Activated CD4-positive, alpha-beta memory T cell treated with anti-CD3 and anti-CD28 coated beads, Interleukin-2, amount 10 ng/mL, durations not matched to agents 7 days and 5 days (primary cell): ENCODE data around the gene FAM151B. TPM values are rescaled to one million over a fixed set of nuclear protein-coding genes. Genes with fewer than 3 reads are reported as not detected.
A peak's percentile ranks its signal among the peaks of the same experiment; 100 is the strongest.
"Not testable (repeated sequence)": the region's sequence is repeated elsewhere in the genome, so short reads cannot be mapped to it uniquely, and the experiment has no call there.

Experiments
- CTCF ChIA-PET: fragments of 350-600 bp; sonication (Branson Sonifier 250); formaldehyde crosslinking; loops from one replicate; lab custom pipeline; 2021; ENCODE audit warnings: antibody characterized with exemption, inconsistent platforms; lab: Charles Lee
- POLR2A ChIA-PET: fragments of 350-600 bp; sonication (Branson Sonifier 250); formaldehyde crosslinking; loops from one replicate; lab custom pipeline; 2021; ENCODE audit warnings: antibody characterized with exemption; lab: Charles Lee
- DNase-seq: peaks from one replicate; pipeline ENCODE4 v3.0.0-alpha.2; 2020
- H3K27ac Mint-ChIP-seq: one replicate; pipeline ENCODE4 v1.8.0; 2021; ENCODE audit warnings: mild to moderate bottlenecking, mixed read lengths
- H3K27me3 Mint-ChIP-seq: one replicate; pipeline ENCODE4 v1.8.0; 2021; ENCODE audit warnings: mixed read lengths
- H3K36me3 Mint-ChIP-seq: one replicate; pipeline ENCODE4 v1.8.0; 2021; ENCODE audit warnings: low read depth, mixed read lengths
- H3K4me1 Mint-ChIP-seq: one replicate; pipeline ENCODE4 v1.8.0; 2021; ENCODE audit warnings: mixed read lengths
- H3K4me3 Mint-ChIP-seq: one replicate; pipeline ENCODE4 v1.8.0; 2021; ENCODE audit warnings: mild to moderate bottlenecking, mixed read lengths
- H3K9me3 Mint-ChIP-seq: one replicate; pipeline ENCODE4 v1.8.0; 2021; ENCODE audit warnings: mixed read lengths
- total RNA-seq, 2 experiments: library from RNA; stranded (reverse); gene quantifications; one replicate each; pipeline ENCODE4 v1.2.3, GENCODE V29; 2021

Gene FAM151B
- total RNA-seq: under 1 TPM in 1 of 2 experiments, not detected in 1; 0.28 TPM

- H3K4me1 Mint-ChIP-seq: peaks cover 22% of the 10 kb centered on the region
- ChIA-PET CTCF (interaction anchor here (1.7 to 2.2 kb wide), 3 partner anchors 10 to 184 kb away, joined by 4 to 7 read pairs (median 5); no protein-coding TSS in a partner anchor), POLR2A (interaction anchor here (0.9 to 1.0 kb wide), 3 partner anchors 47 to 181 kb away, joined by 3 read pairs; no protein-coding TSS in a partner anchor)
- DNase-seq: peak; percentile 71
- peak within 1 kb of the TSS; percentile 64 for H3K4me3 Mint-ChIP-seq
- no peaks in the 10 kb centered on the region for H3K9me3 Mint-ChIP-seq
- H3K27me3 Mint-ChIP-seq: peaks cover 30% of the 10 kb centered on the region
- H3K36me3 Mint-ChIP-seq: peaks cover 6% of the 10 kb centered on the region
- no peak within 1 kb of the TSS for H3K27ac Mint-ChIP-seq
These were observed at the start of gene FAM151B for GRCh38 chr5:80487829-80488721. FAM151B (plus strand) TSS chr5:80488100; CDS start chr5:80488124, 24 bp downstream.

DNA sequence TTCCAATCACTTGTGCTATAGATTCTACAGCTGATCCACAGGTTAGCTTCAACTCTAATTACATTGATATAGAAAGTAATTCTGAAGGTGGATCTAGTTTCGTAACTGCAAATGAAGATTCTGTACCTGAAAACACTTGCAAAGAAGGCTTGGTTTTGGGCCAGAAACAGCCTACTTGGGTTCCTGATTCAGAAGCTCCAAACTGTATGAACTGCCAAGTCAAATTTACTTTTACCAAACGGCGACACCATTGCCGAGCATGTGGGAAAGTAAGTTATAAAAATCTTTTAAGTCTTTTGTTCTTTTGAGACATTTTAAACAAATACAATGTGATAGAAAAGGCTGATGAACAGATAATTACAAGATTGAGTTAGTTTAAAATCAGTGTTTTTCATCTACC lies 49.2 kb upstream of the FAM151B start:
- Mint-ChIP-seq H3K27me3 (no peaks in the 10 kb centered on the region), H3K36me3 (peaks cover 15% of the 10 kb centered on the region), H3K27ac (no peak overlapping the region), H3K4me3 (no peak overlapping the region), H3K9me3 (no peaks in the 10 kb centered on the region), H3K4me1 (no peaks in the 10 kb centered on the region)
- CTCF ChIA-PET: no interaction called here
- POLR2A ChIA-PET: no interaction called here
- no peak for DNase-seq

GRCh38 chr5:80439213-80439612 lies 48.7 kb upstream of the FAM151B start:
- H3K4me1 Mint-ChIP-seq: no peaks in the 10 kb centered on the region
- no peak for DNase-seq
- H3K27ac Mint-ChIP-seq: no peak overlapping the region
- peaks cover 15% of the 10 kb centered on the region for H3K36me3 Mint-ChIP-seq
- no peaks in the 10 kb centered on the region for H3K27me3 Mint-ChIP-seq
- no peak overlapping the region for H3K4me3 Mint-ChIP-seq
- no peaks in the 10 kb centered on the region for H3K9me3 Mint-ChIP-seq
- POLR2A ChIA-PET: no interaction called here
- CTCF ChIA-PET: no interaction called here

DNA sequence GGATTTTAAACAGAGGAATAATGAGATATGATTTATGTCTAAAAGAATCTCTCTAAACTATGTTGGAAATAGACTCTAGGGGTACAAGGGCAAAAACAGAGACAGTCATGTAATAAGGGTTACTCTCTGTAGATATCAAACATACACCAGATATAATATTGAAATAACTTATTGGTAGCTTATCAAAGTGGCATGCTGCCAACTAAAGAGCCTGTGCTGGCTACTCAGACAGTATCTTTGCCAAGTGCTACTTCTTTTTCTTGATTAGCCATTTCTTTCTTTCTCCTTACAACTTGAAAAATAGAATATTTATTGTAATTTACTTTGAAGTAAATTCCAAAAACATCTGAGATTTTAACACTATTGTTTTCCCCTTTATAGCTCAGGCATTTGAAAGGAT lies 45.2 kb upstream of the FAM151B start:
- H3K9me3 Mint-ChIP-seq: no peaks in the 10 kb centered on the region
- no peaks in the 10 kb centered on the region for H3K27me3 Mint-ChIP-seq
- H3K4me1 Mint-ChIP-seq: no peaks in the 10 kb centered on the region
- H3K36me3 Mint-ChIP-seq: no peaks in the 10 kb centered on the region
- H3K4me3 Mint-ChIP-seq: no peak overlapping the region
- ChIA-PET POLR2A (no interaction called here), CTCF (interaction anchor here (1.4 kb wide), 1 partner anchor 11 kb away, joined by 3 read pairs; no protein-coding TSS in a partner anchor)
- DNase-seq: no peak
- no peak overlapping the region for H3K27ac Mint-ChIP-seq

- Mint-ChIP-seq H3K36me3 (peaks cover 13% of the 10 kb centered on the region), H3K27ac (no peak overlapping the region), H3K9me3 (no peaks in the 10 kb centered on the region), H3K27me3 (no peaks in the 10 kb centered on the region), H3K4me1 (no peaks in the 10 kb centered on the region), H3K4me3 (no peak overlapping the region)
- ChIA-PET POLR2A (no interaction called here), CTCF (interaction anchor here (1.2 to 1.5 kb wide), 2 partner anchors 10 to 34 kb away, joined by 3 to 5 read pairs; partner anchors contain the start of gene FAM151B)
- DNase-seq: no peak
These were observed 34.5 kb upstream of the FAM151B start for GRCh38 chr5:80453366-80453765.

DNA sequence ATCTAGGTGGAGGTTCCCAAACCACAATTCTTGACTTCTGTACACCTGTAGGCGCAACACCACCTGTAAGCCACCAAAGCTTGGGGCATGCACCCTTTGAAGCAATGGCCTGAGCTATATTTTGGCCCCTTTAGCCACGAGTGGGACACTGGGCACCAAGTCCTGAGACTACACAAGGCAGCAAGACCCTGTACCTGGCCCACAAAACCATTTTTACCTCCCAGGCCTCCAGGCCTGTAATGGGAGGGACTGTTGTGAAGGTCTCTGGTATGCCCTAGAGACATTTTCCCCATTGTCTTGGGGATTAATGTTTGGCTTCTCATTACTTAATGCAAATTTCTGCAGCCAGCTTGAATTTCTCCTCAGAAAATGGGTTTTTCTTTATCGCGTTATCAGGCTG lies 24.6 kb upstream of the FAM151B start:
- POLR2A ChIA-PET: no interaction called here
- Mint-ChIP-seq H3K27me3 (no peaks in the 10 kb centered on the region), H3K27ac (no peak overlapping the region), H3K4me3 (no peak overlapping the region), H3K4me1 (no peaks in the 10 kb centered on the region), H3K9me3 (peaks cover 23% of the 10 kb centered on the region), H3K36me3 (peaks cover 47% of the 10 kb centered on the region)
- CTCF ChIA-PET: no interaction called here
- DNase-seq: no peak

DNA sequence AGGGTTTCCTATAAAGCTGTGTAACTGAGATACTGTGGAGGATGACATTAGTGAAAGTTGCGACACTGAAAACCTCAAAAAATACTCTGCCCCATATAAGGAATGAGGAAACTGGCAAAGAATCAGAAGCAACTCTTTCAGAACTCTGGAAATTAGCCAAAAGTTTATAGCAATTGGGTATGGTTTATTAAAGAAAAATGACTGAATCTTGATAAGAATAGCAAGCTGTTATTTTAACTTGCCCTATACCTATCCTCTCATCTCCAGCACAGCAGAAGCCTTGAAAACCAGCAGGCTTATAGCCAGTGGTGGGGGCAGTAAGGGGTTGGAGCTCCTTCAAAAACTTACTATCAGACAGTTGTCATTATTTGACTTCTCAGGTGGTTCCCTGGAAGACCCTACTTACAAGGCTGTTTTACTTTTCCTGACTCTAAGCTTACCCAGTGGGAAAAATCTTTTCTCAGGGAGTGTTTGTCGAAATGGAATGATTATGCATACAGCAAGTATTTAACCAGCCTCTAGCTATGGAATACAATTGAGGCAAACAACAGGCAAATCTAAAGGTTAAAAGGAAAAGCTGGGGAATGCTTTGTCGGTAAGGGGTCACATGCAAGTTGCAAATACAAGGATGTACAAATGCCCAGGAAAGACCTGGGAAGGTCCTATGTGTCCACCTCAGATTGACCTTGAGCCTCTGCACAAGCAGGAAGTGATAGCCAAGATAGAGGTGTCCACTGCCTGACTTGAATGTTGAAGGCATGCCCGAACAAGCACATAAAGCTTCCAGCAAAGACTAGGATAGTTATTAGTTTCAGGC lies 21.0 kb upstream of the FAM151B start:
- Mint-ChIP-seq H3K9me3 (peaks cover 35% of the 10 kb centered on the region), H3K36me3 (peaks cover 46% of the 10 kb centered on the region), H3K27me3 (no peaks in the 10 kb centered on the region), H3K4me1 (no peaks in the 10 kb centered on the region), H3K27ac (no peak overlapping the region), H3K4me3 (no peak overlapping the region)
- ChIA-PET CTCF (no interaction called here), POLR2A (no interaction called here)
- no peak for DNase-seq

- Mint-ChIP-seq H3K27me3 (no peaks in the 10 kb centered on the region), H3K36me3 (peaks cover 37% of the 10 kb centered on the region), H3K4me3 (no peak overlapping the region), H3K27ac (no peak overlapping the region), H3K9me3 (peaks cover 27% of the 10 kb centered on the region), H3K4me1 (no peaks in the 10 kb centered on the region)
- POLR2A ChIA-PET: no interaction called here
- DNase-seq: no peak
- CTCF ChIA-PET: no interaction called here
These were observed 19.8 kb upstream of the FAM151B start for GRCh38 chr5:80468131-80468530.

DNA sequence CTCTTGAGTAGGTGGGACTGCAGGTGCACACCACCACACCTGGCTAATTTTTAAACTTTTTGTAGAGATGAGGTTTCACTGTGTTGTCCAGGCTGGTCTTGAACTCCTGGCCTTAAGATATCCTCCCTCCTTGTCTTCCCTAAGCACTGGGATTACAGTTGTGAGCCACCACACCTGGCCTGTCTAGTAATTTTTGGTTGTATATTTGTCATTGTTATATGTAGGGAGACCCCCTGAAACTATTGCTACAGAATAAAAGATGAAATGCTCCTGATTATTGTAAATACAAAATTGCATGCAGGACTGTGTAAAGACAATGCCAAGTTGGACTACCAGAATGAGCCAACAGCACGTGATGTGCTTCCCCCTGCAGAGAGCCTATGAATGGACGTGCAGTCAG lies 17.3 kb upstream of the FAM151B start:
- H3K27ac Mint-ChIP-seq, POLR2A ChIA-PET, DNase-seq, H3K4me3 Mint-ChIP-seq, H3K4me1 Mint-ChIP-seq, H3K27me3 Mint-ChIP-seq: not testable (repeated sequence)
- peaks cover 15% of the 10 kb centered on the region for H3K9me3 Mint-ChIP-seq
- CTCF ChIA-PET: interaction anchor here (2.1 kb wide), 1 partner anchor 11 kb away, joined by 5 read pairs; no protein-coding TSS in a partner anchor
- peaks cover 40% of the 10 kb centered on the region for H3K36me3 Mint-ChIP-seq

- no peak for DNase-seq
- Mint-ChIP-seq H3K4me3 (no peak overlapping the region), H3K27ac (no peak overlapping the region), H3K4me1 (no peaks in the 10 kb centered on the region), H3K36me3 (peaks cover 28% of the 10 kb centered on the region), H3K27me3 (no peaks in the 10 kb centered on the region), H3K9me3 (peaks cover 10% of the 10 kb centered on the region)
- POLR2A ChIA-PET: no interaction called here
- CTCF ChIA-PET: no interaction called here
These were observed 13.0 kb upstream of the FAM151B start for GRCh38 chr5:80474929-80475328.

GRCh38 chr5:80479713-80480112 lies 8.2 kb upstream of the FAM151B start:
- Mint-ChIP-seq H3K4me1 (peaks cover 10% of the 10 kb centered on the region), H3K27me3 (peaks cover 2% of the 10 kb centered on the region), H3K36me3 (peaks cover 19% of the 10 kb centered on the region), H3K9me3 (peaks cover 1% of the 10 kb centered on the region), H3K4me3 (no peak overlapping the region), H3K27ac (no peak overlapping the region)
- CTCF ChIA-PET: interaction anchor here (0.6 to 3.5 kb wide), 3 partner anchors 11 to 193 kb away, joined by 3 to 22 read pairs (median 4); no protein-coding TSS in a partner anchor
- DNase-seq: no peak
- POLR2A ChIA-PET: no interaction called here

DNA sequence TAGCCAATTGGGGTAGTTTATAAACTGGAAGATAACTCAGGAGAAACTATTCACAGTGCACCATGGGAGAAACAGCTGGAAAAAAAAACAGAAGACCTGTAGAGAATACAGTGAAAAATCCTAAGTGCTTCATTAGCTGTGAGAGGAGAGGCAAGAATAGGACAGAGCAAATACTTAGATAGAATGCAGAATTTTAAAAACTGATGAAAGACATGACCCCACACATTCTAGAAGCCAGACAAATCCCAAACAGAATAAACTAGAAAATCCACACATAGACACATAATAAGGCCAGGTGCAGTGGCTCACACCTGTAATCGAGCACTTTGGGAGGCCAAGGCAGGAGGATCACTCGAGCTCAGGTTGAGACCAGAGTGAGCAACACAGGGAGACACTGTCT lies 7.5 kb upstream of the FAM151B start:
- Mint-ChIP-seq H3K9me3 (peaks cover 1% of the 10 kb centered on the region), H3K27ac (no peak overlapping the region), H3K36me3 (peaks cover 19% of the 10 kb centered on the region), H3K4me3 (no peak overlapping the region), H3K4me1 (peaks cover 10% of the 10 kb centered on the region), H3K27me3 (peaks cover 2% of the 10 kb centered on the region)
- DNase-seq: no peak
- ChIA-PET POLR2A (interaction anchor here (0.7 kb wide), 1 partner anchor 101 kb away, joined by 3 read pairs; no protein-coding TSS in a partner anchor), CTCF (interaction anchor here (1.2 to 3.5 kb wide), 8 partner anchors 10 to 192 kb away, joined by 3 to 22 read pairs (median 4); no protein-coding TSS in a partner anchor)
